Neural cell (in vitro differentiated cells): ENCODE results near the gene TNFSF11. TPM values are rescaled to one million over a fixed set of nuclear protein-coding genes. Genes with fewer than 3 reads are reported as not detected.

Experiments used
- H2AFZ ChIP-seq: fragments of 200-600, 300-800 bp; sonication (generic), shearing (Covaris generic); 2 replicates; pipeline ENCODE4 v1.6.0; 2014; ENCODE audit warnings: low read depth, mild to moderate bottlenecking, antibody characterized with exemption, low read length, moderate library complexity
- H3F3A ChIP-seq: fragments of 200-600 bp; shearing (Covaris generic); 2 replicates; pipeline ENCODE4 v1.6.1; 2016; ENCODE audit warnings: mild to moderate bottlenecking, moderate library complexity, mixed read lengths, antibody characterized with exemption, low read length; ENCODE audit not compliant: insufficient read depth, poor library complexity, severe bottlenecking
- H3K27ac ChIP-seq: fragments of 200-600, 300-800 bp; sonication (generic), shearing (Covaris generic); 2 replicates; pipeline ENCODE4 v1.5.1; 2014; ENCODE audit warnings: mild to moderate bottlenecking, low read length, moderate library complexity
- H3K27me3 ChIP-seq: fragments of 300-800, 200-600 bp; sonication (generic), shearing (Covaris generic); 2 replicates; pipeline ENCODE4 v1.6.0; 2014; ENCODE audit warnings: mild to moderate bottlenecking, low read depth, low read length, moderate library complexity; ENCODE audit not compliant: insufficient read depth
- H3K36me3 ChIP-seq: fragments of 300-800, 200-600 bp; sonication (generic), shearing (Covaris generic); 2 replicates; pipeline ENCODE4 v1.5.1; 2014; ENCODE audit warnings: mild to moderate bottlenecking, antibody characterized with exemption, low read length, moderate library complexity; ENCODE audit not compliant: insufficient read depth
- H3K4me2 ChIP-seq: fragments of 300-800, 200-600 bp; sonication (generic), shearing (Covaris generic); 2 replicates; pipeline ENCODE4 v1.6.0; 2014; ENCODE audit warnings: mild to moderate bottlenecking, low read length
- H3K4me3 ChIP-seq: fragments of 300-800, 200-600 bp; sonication (generic), shearing (Covaris generic); 2 replicates; pipeline ENCODE4 v1.5.1; 2014; ENCODE audit warnings: mild to moderate bottlenecking, low read length, moderate library complexity
- H3K79me2 ChIP-seq: fragments of 200-600 bp; shearing (Covaris generic); replicated peaks from 2 replicates; pipeline ENCODE4 v1.6.0; 2014; ENCODE audit warnings: mild to moderate bottlenecking, low read length, moderate library complexity; ENCODE audit not compliant: insufficient read depth
- H3K9ac ChIP-seq: fragments of 300-800, 200-600 bp; sonication (generic), shearing (Covaris generic); 2 replicates; pipeline ENCODE4 v1.6.1; 2016; ENCODE audit warnings: mild to moderate bottlenecking, low read length, mixed read lengths
- H3K9me2 ChIP-seq: fragments of 200-600 bp; shearing (Covaris generic); 2 replicates; pipeline ENCODE4 v1.6.1; 2016; ENCODE audit warnings: mild to moderate bottlenecking, low read length, mixed read lengths; ENCODE audit not compliant: insufficient read depth
- H3K9me3 ChIP-seq: fragments of 200-600, 300-800 bp; sonication (generic), shearing (Covaris generic); 2 replicates; pipeline ENCODE4 v1.6.1; 2016; ENCODE audit warnings: mild to moderate bottlenecking, mixed run types, low read length, moderate library complexity, mixed read lengths
- H4K20me1 ChIP-seq: fragments of 200-600 bp; shearing (Covaris generic); 2 replicates; pipeline ENCODE4 v1.6.1; 2016; ENCODE audit warnings: mild to moderate bottlenecking, mixed run types; ENCODE audit not compliant: insufficient read depth
- CTCF ChIP-seq: fragments of 450-650 bp; IDR thresholded peaks from 2 replicates; pipeline ENCODE4 v1.5.1; 2014; ENCODE audit warnings: antibody characterized with exemption, mild to moderate bottlenecking, moderate library complexity; ENCODE audit not compliant: poor library complexity, severe bottlenecking
- EP300 ChIP-seq: fragments of 450-650 bp; conservative IDR thresholded peaks from 2 replicates; pipeline ENCODE4 v1.6.1; 2014; ENCODE audit warnings: antibody characterized with exemption, mild to moderate bottlenecking, moderate library complexity; ENCODE audit not compliant: poor library complexity, severe bottlenecking
- EZH2 ChIP-seq: fragments of 200-600, 300-800 bp; shearing (Covaris generic), sonication (generic); IDR thresholded peaks from 2 replicates; pipeline ENCODE4 v1.6.1; 2014; ENCODE audit warnings: antibody characterized with exemption, low read length, borderline replicate concordance, mild to moderate bottlenecking; ENCODE audit not compliant: insufficient read depth, poor library complexity, severe bottlenecking
- MXI1 ChIP-seq: fragments of 450-650 bp; conservative IDR thresholded peaks from 2 replicates; pipeline ENCODE4 v1.6.1; 2014; ENCODE audit warnings: antibody characterized with exemption, mild to moderate bottlenecking; ENCODE audit not compliant: poor library complexity, severe bottlenecking
- POLR2AphosphoS5 ChIP-seq: IDR thresholded peaks from 2 replicates; pipeline ENCODE4 v1.6.1; 2012
- RAD21 ChIP-seq: fragments of 450-650 bp; conservative IDR thresholded peaks from 2 replicates; pipeline ENCODE4 v1.6.1; 2014; ENCODE audit warnings: antibody characterized with exemption, mild to moderate bottlenecking, moderate library complexity
- REST ChIP-seq: IDR thresholded peaks from 2 replicates; pipeline ENCODE4 v1.6.1; 2012; ENCODE audit warnings: borderline replicate concordance
- SMC3 ChIP-seq: fragments of 450-650 bp; conservative IDR thresholded peaks from 2 replicates; pipeline ENCODE4 v1.6.1; 2014; ENCODE audit warnings: antibody characterized with exemption, mild to moderate bottlenecking, moderate library complexity; ENCODE audit not compliant: poor library complexity
- TAF1 ChIP-seq: IDR thresholded peaks from 2 replicates; pipeline ENCODE4 v1.6.1; 2012; ENCODE audit warnings: low read depth
- polyA minus RNA-seq: library from RNA; depleted of rRNA, polyadenylated mRNA; stranded (reverse); fragments of >200 nt; gene quantifications from 2 replicates; pipeline ENCODE4 v1.2.3, GENCODE V29; 2014
- polyA plus RNA-seq: library from polyadenylated mRNA; depleted of rRNA; stranded (reverse); fragments of >200 nt; gene quantifications from 2 replicates; pipeline ENCODE4 v1.2.3, GENCODE V29; 2014

The TNFSF11 gene
- polyA plus RNA-seq (not detected in 2 replicates), polyA minus RNA-seq (not detected in 2 replicates)

- no peaks in the 10 kb centered on the region for H3K36me3 ChIP-seq
- no peak within 1 kb of the TSS for H3K4me2 ChIP-seq
- H2AFZ ChIP-seq, result no peak within 1 kb of the TSS
- peak within 1 kb of the TSS; percentile 54 for H3K4me3 ChIP-seq
- no peaks in the 10 kb centered on the region for H4K20me1 ChIP-seq
- no peak within 1 kb of the TSS for H3K9ac ChIP-seq
- TF ChIP-seq RAD21 (no peak), POLR2AphosphoS5 (no peak), EP300 (no peak), CTCF (no peak), EZH2 (no peak), MXI1 (no peak), REST (no peak), SMC3 (no peak), TAF1 (no peak)
- H3F3A ChIP-seq, result no peaks in the 10 kb centered on the region
- no peak within 1 kb of the TSS for H3K27ac ChIP-seq
- H3K27me3 ChIP-seq, result peaks cover 31% of the 10 kb centered on the region
- H3K79me2 ChIP-seq, result no peaks in the 10 kb centered on the region
- H3K9me2 ChIP-seq, result no peaks in the 10 kb centered on the region
- no peaks in the 10 kb centered on the region for H3K9me3 ChIP-seq
These were observed at the start of gene TNFSF11 for GRCh38 chr13:42574011-42574410. TSS of gene TNFSF11 (plus strand) at chr13:42574152. CDS start at chr13:42574304, 152 bp downstream.

GRCh38 chr13:42524487-42525034, 49.4 kb upstream of the TNFSF11 start:
- no peak overlapping the region for H3K27ac ChIP-seq
- no peak overlapping the region for H3K9ac ChIP-seq
- no peaks in the 10 kb centered on the region for H3K9me2 ChIP-seq
- no peaks in the 10 kb centered on the region for H3K27me3 ChIP-seq
- H3K36me3 ChIP-seq, result no peaks in the 10 kb centered on the region
- no peak for TF ChIP-seq REST
- TF ChIP-seq EZH2, result no peak
- TF ChIP-seq SMC3, result no peak
- no peak for TF ChIP-seq MXI1
- no peak overlapping the region for H2AFZ ChIP-seq
- no peaks in the 10 kb centered on the region for H3K79me2 ChIP-seq
- no peaks in the 10 kb centered on the region for H3K9me3 ChIP-seq
- no peak overlapping the region for H3K4me2 ChIP-seq
- H3K4me3 ChIP-seq, result no peak overlapping the region
- H4K20me1 ChIP-seq, result no peaks in the 10 kb centered on the region
- H3F3A ChIP-seq, result no peaks in the 10 kb centered on the region
